D721Med (cell line): ENCODE results near the gene CCDC149.

Source experiments
- DNase-seq: peaks from one replicate; pipeline ENCODE4 v3.0.0; 2011; ENCODE audit warnings: low spot score; ENCODE audit not compliant: insufficient read length
- FAIRE-seq: peaks from 2 replicates; lab custom pipeline; 2011; peaks lifted over from hg19 to GRCh38; lab: Jason Lieb, UNC
- CTCF ChIP-seq: IDR thresholded peaks from 2 replicates; pipeline ENCODE4 v1.5.1; 2012; ENCODE audit warnings: mild to moderate bottlenecking, control low read depth; ENCODE audit not compliant: insufficient read depth; ENCODE audit errors: missing control alignments

The CCDC149 gene

GRCh38 chr4:24800325-24800895 is 112.4 kb downstream of the CCDC149 start:
- FAIRE-seq: no peak
- no peak for TF ChIP-seq CTCF
- DNase-seq: no peak

DNA sequence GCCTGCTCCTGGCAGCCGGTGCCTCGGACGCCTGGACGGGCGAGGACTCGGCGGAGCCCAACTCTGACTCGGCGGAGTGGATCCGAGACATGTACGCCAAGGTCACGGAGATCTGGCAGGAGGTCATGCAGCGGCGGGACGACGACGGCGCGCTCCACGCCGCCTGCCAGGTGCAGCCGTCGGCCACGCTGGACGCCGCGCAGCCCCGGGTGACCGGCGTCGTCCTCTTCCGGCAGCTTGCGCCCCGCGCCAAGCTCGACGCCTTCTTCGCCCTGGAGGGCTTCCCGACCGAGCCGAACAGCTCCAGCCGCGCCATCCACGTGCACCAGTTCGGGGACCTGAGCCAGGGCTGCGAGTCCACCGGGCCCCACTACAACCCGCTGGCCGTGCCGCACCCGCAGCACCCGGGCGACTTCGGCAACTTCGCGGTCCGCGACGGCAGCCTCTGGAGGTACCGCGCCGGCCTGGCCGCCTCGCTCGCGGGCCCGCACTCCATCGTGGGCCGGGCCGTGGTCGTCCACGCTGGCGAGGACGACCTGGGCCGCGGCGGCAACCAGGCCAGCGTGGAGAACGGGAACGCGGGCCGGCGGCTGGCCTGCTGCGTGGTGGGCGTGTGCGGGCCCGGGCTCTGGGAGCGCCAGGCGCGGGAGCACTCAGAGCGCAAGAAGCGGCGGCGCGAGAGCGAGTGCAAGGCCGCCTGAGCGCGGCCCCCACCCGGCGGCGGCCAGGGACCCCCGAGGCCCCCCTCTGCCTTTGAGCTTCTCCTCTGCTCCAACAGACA is 113.1 kb downstream of the CCDC149 start:
- TF ChIP-seq CTCF: no peak
- no peak for FAIRE-seq

DNA sequence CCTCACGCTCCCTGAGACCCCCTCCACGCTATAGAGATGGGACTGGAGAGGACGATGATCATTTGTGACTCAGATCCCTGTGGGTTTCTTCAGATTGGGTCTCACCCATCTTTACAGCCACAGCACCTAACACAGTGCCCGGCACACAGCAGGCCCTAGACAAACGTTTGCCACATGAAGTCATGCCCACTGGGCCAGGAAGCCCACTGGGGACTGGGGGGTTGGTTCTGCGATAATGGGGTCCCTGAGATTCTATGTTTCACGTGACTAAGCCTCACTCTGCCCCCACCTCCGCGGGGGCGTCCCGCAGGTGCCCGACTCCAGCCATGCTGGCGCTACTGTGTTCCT is 113.7 kb downstream of the CCDC149 start:
- FAIRE-seq: no peak
- no peak for TF ChIP-seq CTCF

More for the DNA sequence above, 113.1 kb downstream of the CCDC149 start:
- DNase-seq: no peak

GRCh38 chr4:24798036-24798610 is 114.7 kb downstream of the CCDC149 start:
- FAIRE-seq: no peak
- no peak for TF ChIP-seq CTCF

More for the DNA sequence above, 113.7 kb downstream of the CCDC149 start:
- no peak for DNase-seq

DNA sequence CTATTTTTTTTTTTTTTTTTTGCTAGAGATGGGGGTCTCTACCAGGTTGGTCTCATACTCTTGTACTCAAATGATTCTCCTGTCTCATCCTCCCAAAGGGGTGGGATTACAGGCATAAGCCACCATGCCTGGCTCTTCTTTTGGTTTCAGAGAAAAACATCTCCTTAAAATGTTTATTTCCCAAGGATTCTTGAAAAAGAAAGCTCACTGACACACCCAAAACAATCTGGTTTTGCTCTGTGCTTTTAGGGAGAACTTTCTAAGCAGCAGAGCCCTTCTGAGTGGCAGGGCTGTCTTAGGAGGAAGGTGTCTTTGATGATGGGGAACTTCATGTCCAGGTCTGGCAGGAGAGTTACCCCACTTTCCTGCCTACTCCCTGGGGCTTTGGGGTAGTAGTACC is 116.2 kb downstream of the CCDC149 start:
- TF ChIP-seq CTCF: no peak
- FAIRE-seq: no peak
- no peak for DNase-seq

More at GRCh38 chr4:24798036-24798610, 114.7 kb downstream of the CCDC149 start:
- no peak for DNase-seq

- no peak for TF ChIP-seq CTCF
- no peak for DNase-seq
- no peak for FAIRE-seq
Observed at GRCh38 chr4:24795666-24796381, 117.0 kb downstream of the CCDC149 start.
